Panc1 (cell line): ENCODE results near the gene CFAP68. TPM values are rescaled to one million over a fixed set of nuclear protein-coding genes. Genes with fewer than 3 reads are reported as not detected.

Experiments
- ATAC-seq: fragments of 200-7000 bp; cut with Tn5 transposase; 2 replicates; pipeline ENCODE4 v1.9.1; 2020; ENCODE audit warnings: mild to moderate bottlenecking, moderate library complexity
- BruUV-seq: library from RNA; stranded (reverse); fragments of 400-500 nt; replicated peaks from 2 replicates; lab custom pipeline; 2021; lab: Mats Ljungman, UMichigan
- CTCF ChIA-PET: fragments of 300-600 bp; sonication (Branson Sonifier 250); formaldehyde crosslinking; loops from one replicate; lab custom pipeline; 2022; ENCODE audit warnings: antibody characterized with exemption; lab: Charles Lee
- POLR2A ChIA-PET: fragments of 300-600 bp; sonication (Branson Sonifier 250); formaldehyde crosslinking; loops from one replicate; lab custom pipeline; 2022; ENCODE audit warnings: antibody characterized with exemption; lab: Charles Lee
- DNase-seq: peaks from one replicate; pipeline ENCODE4 v3.0.0-alpha.2; 2010; ENCODE audit warnings: low read depth, low spot score
- H3K27ac ChIP-seq: 2 replicates; pipeline ENCODE4 v1.5.1; 2011; ENCODE audit warnings: mild to moderate bottlenecking, low read length, inconsistent platforms
- H3K27me3 ChIP-seq: fragments of 200-500 bp; sonication (Bioruptor generic); 2 replicates; pipeline ENCODE4 v1.6.0; 2014; ENCODE audit warnings: low read length, inconsistent platforms; ENCODE audit not compliant: control insufficient read depth, insufficient read depth
- H3K36me3 ChIP-seq: fragments of 200-500 bp; sonication (Bioruptor generic); 2 replicates; pipeline ENCODE4 v1.5.1; 2014; ENCODE audit warnings: inconsistent platforms, mild to moderate bottlenecking, low read length, moderate library complexity; ENCODE audit not compliant: control insufficient read depth, insufficient read depth
- H3K4me1 ChIP-seq: 2 replicates; pipeline ENCODE4 v1.5.1; 2011; ENCODE audit warnings: inconsistent platforms, mild to moderate bottlenecking, low read length, moderate library complexity; ENCODE audit not compliant: control insufficient read depth, insufficient read depth
- H3K4me3 ChIP-seq, 2 experiments: 2 replicates each; pipeline ENCODE4 v1.5.1; 2011 to 2012; ENCODE audit warnings: low read depth in 2 of 2, low read length in 2 of 2, mild to moderate bottlenecking in 2 of 2, inconsistent platforms in 1 of 2, moderate library complexity in 1 of 2
- H3K9me3 ChIP-seq: fragments of 200-500 bp; sonication (Bioruptor generic); 2 replicates; pipeline ENCODE4 v1.5.1; 2014; ENCODE audit warnings: low read depth, mild to moderate bottlenecking, inconsistent platforms, low read length, moderate library complexity; ENCODE audit not compliant: control insufficient read depth, insufficient read depth
- POLR2AphosphoS5 ChIP-seq: IDR thresholded peaks from 2 replicates; pipeline ENCODE4 v1.6.1; 2012; ENCODE audit warnings: mild to moderate bottlenecking, low read depth, low read length, moderate library complexity
- SIN3A ChIP-seq: IDR thresholded peaks from 2 replicates; pipeline ENCODE4 v1.6.1; 2012; ENCODE audit warnings: low read depth, mild to moderate bottlenecking, low read length, moderate library complexity, borderline replicate concordance; ENCODE audit not compliant: insufficient read depth
- TCF7L2 ChIP-seq: IDR thresholded peaks from 2 replicates; pipeline ENCODE4 v1.6.1; 2011; ENCODE audit warnings: mild to moderate bottlenecking, low read depth, low read length, inconsistent platforms
- in situ Hi-C: cut with HindIII; loops from 2 replicates; pipeline ENCODE4 v1.10.0; 2016; ENCODE audit warnings: low sequenced_read_pairs, low pct_unique_long_range_greater_than_20kb
- intact Hi-C: fragments of 100-400 bp; cut with micrococcal nuclease; formaldehyde crosslinking; loops from one replicate; pipeline ENCODE4 v1.10.0; 2022; ENCODE audit not compliant: unreplicated experiment
- total RNA-seq: library from RNA; stranded (reverse); gene quantifications from one replicate; pipeline ENCODE4 v1.2.1, GENCODE V29; 2021; ENCODE audit not compliant: unreplicated experiment
- TF ChIP-seq, protein P1 (sequence below): fragments of 450-650 bp; IDR thresholded peaks from 2 replicates; pipeline ENCODE4 v1.5.1; 2017; ENCODE audit warnings: mild to moderate bottlenecking
- TF ChIP-seq, protein P2 (sequence below), 2 experiments: IDR thresholded peaks; 2 replicates each; pipeline ENCODE4 v1.6.1; 2011 to 2012; ENCODE audit warnings: low read depth in 2 of 2, control low read depth in 1 of 2, low read length in 1 of 2, mild to moderate bottlenecking in 1 of 2, moderate library complexity in 1 of 2; ENCODE audit not compliant: insufficient read depth in 1 of 2

The CFAP68 gene
- total RNA-seq, 1 experiment from 2014 or later: 16.6 TPM

DNA sequence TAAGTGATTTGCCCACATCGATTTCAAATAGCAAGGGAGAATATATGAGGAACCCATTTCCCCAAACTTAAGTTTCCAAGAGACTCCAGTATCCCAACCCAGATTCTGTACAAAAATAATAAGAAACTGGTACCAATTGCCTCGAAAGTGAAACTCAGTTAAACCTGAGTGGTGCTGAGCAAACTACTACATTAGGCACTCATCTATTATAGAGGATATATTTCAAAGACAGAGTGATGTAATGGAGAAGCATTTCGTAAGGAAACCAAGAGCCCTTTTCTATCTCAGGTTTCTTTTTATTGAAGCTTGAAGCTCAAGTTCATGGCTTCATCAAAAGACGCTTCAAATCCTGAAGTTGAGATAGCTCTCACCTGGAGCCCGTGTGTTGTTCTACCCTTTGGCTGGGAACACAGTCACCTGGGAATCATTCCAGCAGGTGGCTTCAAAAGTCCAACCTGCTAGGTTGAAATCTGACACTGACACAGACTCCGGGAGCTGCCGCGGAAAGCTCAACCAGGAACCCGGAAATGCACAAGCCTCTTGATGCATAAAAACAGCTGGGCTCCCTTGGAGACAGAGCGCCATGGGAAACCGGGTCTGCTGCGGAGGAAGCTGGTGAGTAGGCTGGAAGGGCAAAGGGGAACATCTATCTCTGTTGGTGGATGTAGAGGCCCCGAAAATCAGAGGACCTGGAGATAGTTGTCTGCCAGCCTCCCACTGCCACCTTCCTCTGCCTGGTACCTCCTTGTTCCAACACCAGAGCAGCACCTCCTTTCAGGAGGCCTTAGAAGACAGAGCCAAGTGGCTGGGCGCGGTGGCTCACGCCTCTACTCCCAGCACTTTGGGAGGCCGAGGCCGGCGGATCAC lies 39.3 kb downstream of the CFAP68 start, which contains the start of gene C11orf52:
C11orf52 (plus strand) TSS at position 524 of the 867 bp plus-strand sequence; CDS start at position 584, 60 bp downstream.
- Histone ChIP-seq H3K4me3 (peak within 1 kb of the TSS in 1 of 2 experiments; percentile 10; a peak in 1 of 4 replicates), H3K9me3 (no peaks in the 10 kb centered on the region), H3K36me3 (no peaks in the 10 kb centered on the region), H3K27ac (no peak within 1 kb of the TSS; the same call in 1 of the 2 replicates), H3K4me1 (0 out of 2 replicates have a peak, but pooled peaks cover 6% of the 10 kb centered on the region), H3K27me3 (no peaks in the 10 kb centered on the region)
- TF ChIP-seq SIN3A: no peak
- TF ChIP-seq, protein P1, sequence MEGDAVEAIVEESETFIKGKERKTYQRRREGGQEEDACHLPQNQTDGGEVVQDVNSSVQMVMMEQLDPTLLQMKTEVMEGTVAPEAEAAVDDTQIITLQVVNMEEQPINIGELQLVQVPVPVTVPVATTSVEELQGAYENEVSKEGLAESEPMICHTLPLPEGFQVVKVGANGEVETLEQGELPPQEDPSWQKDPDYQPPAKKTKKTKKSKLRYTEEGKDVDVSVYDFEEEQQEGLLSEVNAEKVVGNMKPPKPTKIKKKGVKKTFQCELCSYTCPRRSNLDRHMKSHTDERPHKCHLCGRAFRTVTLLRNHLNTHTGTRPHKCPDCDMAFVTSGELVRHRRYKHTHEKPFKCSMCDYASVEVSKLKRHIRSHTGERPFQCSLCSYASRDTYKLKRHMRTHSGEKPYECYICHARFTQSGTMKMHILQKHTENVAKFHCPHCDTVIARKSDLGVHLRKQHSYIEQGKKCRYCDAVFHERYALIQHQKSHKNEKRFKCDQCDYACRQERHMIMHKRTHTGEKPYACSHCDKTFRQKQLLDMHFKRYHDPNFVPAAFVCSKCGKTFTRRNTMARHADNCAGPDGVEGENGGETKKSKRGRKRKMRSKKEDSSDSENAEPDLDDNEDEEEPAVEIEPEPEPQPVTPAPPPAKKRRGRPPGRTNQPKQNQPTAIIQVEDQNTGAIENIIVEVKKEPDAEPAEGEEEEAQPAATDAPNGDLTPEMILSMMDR: no peak
- TF ChIP-seq, protein P2, sequence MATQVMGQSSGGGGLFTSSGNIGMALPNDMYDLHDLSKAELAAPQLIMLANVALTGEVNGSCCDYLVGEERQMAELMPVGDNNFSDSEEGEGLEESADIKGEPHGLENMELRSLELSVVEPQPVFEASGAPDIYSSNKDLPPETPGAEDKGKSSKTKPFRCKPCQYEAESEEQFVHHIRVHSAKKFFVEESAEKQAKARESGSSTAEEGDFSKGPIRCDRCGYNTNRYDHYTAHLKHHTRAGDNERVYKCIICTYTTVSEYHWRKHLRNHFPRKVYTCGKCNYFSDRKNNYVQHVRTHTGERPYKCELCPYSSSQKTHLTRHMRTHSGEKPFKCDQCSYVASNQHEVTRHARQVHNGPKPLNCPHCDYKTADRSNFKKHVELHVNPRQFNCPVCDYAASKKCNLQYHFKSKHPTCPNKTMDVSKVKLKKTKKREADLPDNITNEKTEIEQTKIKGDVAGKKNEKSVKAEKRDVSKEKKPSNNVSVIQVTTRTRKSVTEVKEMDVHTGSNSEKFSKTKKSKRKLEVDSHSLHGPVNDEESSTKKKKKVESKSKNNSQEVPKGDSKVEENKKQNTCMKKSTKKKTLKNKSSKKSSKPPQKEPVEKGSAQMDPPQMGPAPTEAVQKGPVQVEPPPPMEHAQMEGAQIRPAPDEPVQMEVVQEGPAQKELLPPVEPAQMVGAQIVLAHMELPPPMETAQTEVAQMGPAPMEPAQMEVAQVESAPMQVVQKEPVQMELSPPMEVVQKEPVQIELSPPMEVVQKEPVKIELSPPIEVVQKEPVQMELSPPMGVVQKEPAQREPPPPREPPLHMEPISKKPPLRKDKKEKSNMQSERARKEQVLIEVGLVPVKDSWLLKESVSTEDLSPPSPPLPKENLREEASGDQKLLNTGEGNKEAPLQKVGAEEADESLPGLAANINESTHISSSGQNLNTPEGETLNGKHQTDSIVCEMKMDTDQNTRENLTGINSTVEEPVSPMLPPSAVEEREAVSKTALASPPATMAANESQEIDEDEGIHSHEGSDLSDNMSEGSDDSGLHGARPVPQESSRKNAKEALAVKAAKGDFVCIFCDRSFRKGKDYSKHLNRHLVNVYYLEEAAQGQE (IDR thresholded peaks at IDR 0.05; ENCODE audit: insufficient read depth in 1 of 2, low read depth in 2 of 2, low read length in 1 of 2): no peak
- TF ChIP-seq POLR2AphosphoS5: no peak
- TF ChIP-seq TCF7L2: no peak
- DNase-seq (no peak), ATAC-seq (peak; percentile 47)
- intact Hi-C loops: no loop called here
- no TSS peak for BruUV-seq
- in situ Hi-C loops: no loop called here
- POLR2A ChIA-PET: no interaction called here
- CTCF ChIA-PET: interaction anchor here (0.6 kb wide), 1 partner anchor 55 kb away, joined by 3 read pairs; no protein-coding TSS in a partner anchor

DNA sequence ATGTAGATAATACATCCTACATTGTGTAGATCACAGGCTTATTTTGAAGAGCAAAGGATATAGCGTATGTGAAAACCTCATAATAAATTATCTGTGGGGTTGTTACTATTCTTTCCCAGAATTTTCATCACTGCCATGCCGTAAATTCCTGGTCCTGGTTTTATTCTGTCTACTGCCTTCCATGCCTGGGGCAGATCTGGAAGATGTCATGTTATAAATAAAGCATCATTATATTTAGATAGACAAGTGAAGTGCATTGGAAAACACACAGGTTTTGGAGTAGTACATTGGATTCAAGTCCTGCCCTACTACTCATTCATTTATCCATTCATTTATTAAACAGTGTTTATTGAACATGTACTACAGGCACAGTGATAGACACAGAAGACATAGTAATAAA lies 41.6 kb downstream of the CFAP68 start:
- H3K4me3 ChIP-seq: no peak overlapping the region
- in situ Hi-C loops: no loop called here
- TF ChIP-seq, protein P2 (IDR thresholded peaks at IDR 0.05; ENCODE audit: insufficient read depth in 1 of 2, low read depth in 2 of 2, low read length in 1 of 2): no peak
- no peak for TF ChIP-seq POLR2AphosphoS5
- TF ChIP-seq TCF7L2: no peak
- TF ChIP-seq SIN3A: no peak
- TF ChIP-seq, protein P1: no peak
- 0 out of 2 replicates have a peak, but pooled peaks cover 6% of the 10 kb centered on the region for H3K4me1 ChIP-seq
- intact Hi-C loops: no loop called here
- H3K36me3 ChIP-seq: no peaks in the 10 kb centered on the region
- H3K27me3 ChIP-seq: no peaks in the 10 kb centered on the region
- ChIA-PET CTCF (no interaction called here), POLR2A (no interaction called here)
- H3K27ac ChIP-seq: no peak overlapping the region
- no peak for ATAC-seq
- DNase-seq: no peak
- no TSS peak for BruUV-seq
- no peaks in the 10 kb centered on the region for H3K9me3 ChIP-seq
